ENCODE data around the gene MED10. TPM values are rescaled to one million over a fixed set of nuclear protein-coding genes. Genes with fewer than 3 reads are reported as not detected.

Gene MED10
- total and polyA plus RNA-seq, 2 of the 4 experiments (the other 2 are of a cell fraction), result 9.1 to 60.0 TPM

DNA sequence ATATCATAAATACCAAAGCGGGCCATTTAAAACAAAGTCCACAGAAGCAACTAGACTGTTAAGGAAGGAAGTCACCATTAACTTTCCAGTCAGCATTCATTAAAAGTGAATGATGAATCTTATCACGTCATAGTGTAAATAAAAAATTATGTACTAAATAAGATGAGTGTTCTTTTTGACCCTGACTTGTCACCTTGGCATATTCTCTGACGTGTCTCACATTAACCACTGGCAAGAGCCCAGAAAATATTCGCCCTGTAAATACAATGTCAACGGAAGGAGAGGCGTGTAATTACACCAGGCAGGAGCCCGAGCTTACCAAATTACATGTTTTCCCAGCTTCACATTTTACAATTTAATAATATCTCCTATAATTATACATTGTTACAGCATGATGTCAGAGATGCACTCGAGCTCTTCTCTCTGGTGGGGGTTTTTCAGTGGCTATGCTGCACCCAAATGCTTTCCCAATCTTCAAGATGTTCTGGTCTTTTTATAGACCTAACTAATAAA, 41.0 kb upstream of the MED10 start:
- H4K5ac ChIP-seq (ENCODE audit: low read depth, low read length), result no peak overlapping the region
- no peak overlapping the region for H3K56ac ChIP-seq (ENCODE audit: extremely low read depth, insufficient read depth, low read length)
- no peak overlapping the region for H2AFZ ChIP-seq (replicated peaks; ENCODE audit: low read length, poor library complexity)
- H3K4me3 ChIP-seq (ENCODE audit: insufficient read depth, low read depth, low read length), result no peak overlapping the region
- no peak overlapping the region for H4K8ac ChIP-seq (ENCODE audit: low read depth in 2 of 2, low read length in 2 of 2)
- H3K36me3 ChIP-seq (ENCODE audit: control insufficient read depth, insufficient read depth, low read length), result no peaks in the 10 kb centered on the region
- H2BK20ac ChIP-seq (ENCODE audit: low read depth, low read length), result no peak overlapping the region
- ChIA-PET POLR2A (ENCODE audit: unreplicated experiment) (no interaction called here), CTCF (no interaction called here)
- intact Hi-C loops (cut with micrococcal nuclease), result no loop called here
- no peak for TF ChIP-seq RAD21 (IDR thresholded peaks at IDR 0.05; ENCODE audit: low read length)
- TF ChIP-seq RCOR1 (IDR thresholded peaks at IDR 0.05; ENCODE audit: insufficient replicate concordance, low read length), result no peak
- TF ChIP-seq BHLHE40 (IDR thresholded peaks at IDR 0.05; ENCODE audit: low read depth, low read length), result no peak
- TF ChIP-seq CHD1 (IDR thresholded peaks at IDR 0.05; ENCODE audit: low read depth, low read length), result no peak
- no peak for TF ChIP-seq CEBPB (IDR thresholded peaks at IDR 0.05; ENCODE audit: low read depth, low read length)
- no peak for TF ChIP-seq NFE2L2 (IDR thresholded peaks at IDR 0.05; ENCODE audit: low read depth, low read length)
- no peak for TF ChIP-seq MAFK (IDR thresholded peaks at IDR 0.05; ENCODE audit: low read depth, low read length)
- TF ChIP-seq, protein P1, sequence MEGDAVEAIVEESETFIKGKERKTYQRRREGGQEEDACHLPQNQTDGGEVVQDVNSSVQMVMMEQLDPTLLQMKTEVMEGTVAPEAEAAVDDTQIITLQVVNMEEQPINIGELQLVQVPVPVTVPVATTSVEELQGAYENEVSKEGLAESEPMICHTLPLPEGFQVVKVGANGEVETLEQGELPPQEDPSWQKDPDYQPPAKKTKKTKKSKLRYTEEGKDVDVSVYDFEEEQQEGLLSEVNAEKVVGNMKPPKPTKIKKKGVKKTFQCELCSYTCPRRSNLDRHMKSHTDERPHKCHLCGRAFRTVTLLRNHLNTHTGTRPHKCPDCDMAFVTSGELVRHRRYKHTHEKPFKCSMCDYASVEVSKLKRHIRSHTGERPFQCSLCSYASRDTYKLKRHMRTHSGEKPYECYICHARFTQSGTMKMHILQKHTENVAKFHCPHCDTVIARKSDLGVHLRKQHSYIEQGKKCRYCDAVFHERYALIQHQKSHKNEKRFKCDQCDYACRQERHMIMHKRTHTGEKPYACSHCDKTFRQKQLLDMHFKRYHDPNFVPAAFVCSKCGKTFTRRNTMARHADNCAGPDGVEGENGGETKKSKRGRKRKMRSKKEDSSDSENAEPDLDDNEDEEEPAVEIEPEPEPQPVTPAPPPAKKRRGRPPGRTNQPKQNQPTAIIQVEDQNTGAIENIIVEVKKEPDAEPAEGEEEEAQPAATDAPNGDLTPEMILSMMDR (conservative IDR thresholded peaks at IDR 0.05; ENCODE audit: low read depth, low read length), result no peak
- no peak for TF ChIP-seq SMC3 (IDR thresholded peaks at IDR 0.05; ENCODE audit: low read depth, low read length)
- no peak for TF ChIP-seq MXI1 (IDR thresholded peaks at IDR 0.05; ENCODE audit: borderline replicate concordance, low read depth, low read length)
- TF ChIP-seq, protein P2, sequence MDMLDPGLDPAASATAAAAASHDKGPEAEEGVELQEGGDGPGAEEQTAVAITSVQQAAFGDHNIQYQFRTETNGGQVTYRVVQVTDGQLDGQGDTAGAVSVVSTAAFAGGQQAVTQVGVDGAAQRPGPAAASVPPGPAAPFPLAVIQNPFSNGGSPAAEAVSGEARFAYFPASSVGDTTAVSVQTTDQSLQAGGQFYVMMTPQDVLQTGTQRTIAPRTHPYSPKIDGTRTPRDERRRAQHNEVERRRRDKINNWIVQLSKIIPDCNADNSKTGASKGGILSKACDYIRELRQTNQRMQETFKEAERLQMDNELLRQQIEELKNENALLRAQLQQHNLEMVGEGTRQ (IDR thresholded peaks at IDR 0.05; ENCODE audit: low read depth, low read length), result no peak
- TF ChIP-seq POLR2A (IDR thresholded peaks at IDR 0.05; ENCODE audit: low read depth, low read length), result no peak
- TF ChIP-seq, protein P3, sequence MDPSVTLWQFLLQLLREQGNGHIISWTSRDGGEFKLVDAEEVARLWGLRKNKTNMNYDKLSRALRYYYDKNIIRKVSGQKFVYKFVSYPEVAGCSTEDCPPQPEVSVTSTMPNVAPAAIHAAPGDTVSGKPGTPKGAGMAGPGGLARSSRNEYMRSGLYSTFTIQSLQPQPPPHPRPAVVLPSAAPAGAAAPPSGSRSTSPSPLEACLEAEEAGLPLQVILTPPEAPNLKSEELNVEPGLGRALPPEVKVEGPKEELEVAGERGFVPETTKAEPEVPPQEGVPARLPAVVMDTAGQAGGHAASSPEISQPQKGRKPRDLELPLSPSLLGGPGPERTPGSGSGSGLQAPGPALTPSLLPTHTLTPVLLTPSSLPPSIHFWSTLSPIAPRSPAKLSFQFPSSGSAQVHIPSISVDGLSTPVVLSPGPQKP (IDR thresholded peaks at IDR 0.05; ENCODE audit: borderline replicate concordance, low read depth, low read length), result no peak
- TF ChIP-seq FOS (IDR thresholded peaks at IDR 0.05; ENCODE audit: low read depth, low read length), result no peak
- no peak for TF ChIP-seq MAZ (IDR thresholded peaks at IDR 0.05; ENCODE audit: borderline replicate concordance, low read depth, low read length)
- H3K9me1 ChIP-seq (ENCODE audit: insufficient read depth, low read length), result no peaks in the 10 kb centered on the region
- H3K14ac ChIP-seq (replicated peaks; ENCODE audit: low read depth, low read length), result no peak overlapping the region
- no peak overlapping the region for H3K27ac ChIP-seq (ENCODE audit: insufficient read depth, low read length)
- no peak overlapping the region for H2BK120ac ChIP-seq (ENCODE audit: low read depth, low read length)
- H2AK9ac ChIP-seq (replicated peaks; ENCODE audit: low read depth, low read length, poor library complexity), result no peak overlapping the region
- H3K23ac ChIP-seq (ENCODE audit: low read depth, low read length), result no peak overlapping the region
- no CpG with 5 or more reads among the region's 8 CpGs for WGBS, 2 experiments (ENCODE audit: extremely low coverage in 2 of 2, insufficient read length in 1 of 2)
- H2BK5ac ChIP-seq (ENCODE audit: low read depth, low read length, poor library complexity, severe bottlenecking), result no peak overlapping the region
- no peak overlapping the region for H4K91ac ChIP-seq (ENCODE audit: insufficient read depth, low read depth, low read length)
- H3K4ac ChIP-seq (ENCODE audit: low read depth, low read length), result no peak overlapping the region
- BruUV-seq (replicated peaks), result no TSS peak
- ATAC-seq (ENCODE audit: low read depth) (no peak), DNase-seq (no peak)
- in situ Hi-C loops (cut with MboI; ENCODE audit: low sequenced_read_pairs), result no loop called here
- H3K18ac ChIP-seq (ENCODE audit: low read depth, low read length), result no peak overlapping the region
- no peak overlapping the region for H3K9ac ChIP-seq (ENCODE audit: low read depth, low read length)
- dilution Hi-C loops (cut with HindIII; ENCODE audit: low sequenced_read_pairs, unreplicated experiment), result no loop called here
- no peak overlapping the region for H2BK15ac ChIP-seq (ENCODE audit: low read depth, low read length)
- no peaks in the 10 kb centered on the region for H3K79me1 ChIP-seq (ENCODE audit: low read depth in 1 of 2, low read length in 2 of 2)
- H3K4me1 ChIP-seq (ENCODE audit: control insufficient read depth, insufficient read depth, low read length), result no peaks in the 10 kb centered on the region
- H4K20me1 ChIP-seq (ENCODE audit: insufficient read depth, low read length), result no peaks in the 10 kb centered on the region
- H3K4me2 ChIP-seq (ENCODE audit: low read depth, low read length), result no peak overlapping the region
- no peaks in the 10 kb centered on the region for H3K27me3 ChIP-seq (ENCODE audit: control insufficient read depth, insufficient read depth, low read length)
- no peak overlapping the region for H2AK5ac ChIP-seq (ENCODE audit: low read depth, low read length)
- no peaks in the 10 kb centered on the region for H3K9me3 ChIP-seq (ENCODE audit: control insufficient read depth, insufficient read depth, low read length)

Measured in IMR-90 (cell line).